ENCODE results near the gene AURKA. TPM values are rescaled to one million over a fixed set of nuclear protein-coding genes. Genes with fewer than 3 reads are reported as not detected.
"Not testable (repeated sequence)": the region's sequence is repeated elsewhere in the genome, so short reads cannot be mapped to it uniquely, and the experiment has no call there.

The AURKA gene
- total RNA-seq, 1 donor from 2014 or later: 7.0 TPM

GRCh38 chr20:56423211-56423610, 31.2 kb upstream of the AURKA start:
- ATAC-seq: no peak
- intact Hi-C loops (cut with micrococcal nuclease): no loop called here

GRCh38 chr20:56422824-56423189, 30.8 kb upstream of the AURKA start:
- no peak for DNase-seq
- peak; percentile 41 for ATAC-seq
- intact Hi-C loops (cut with micrococcal nuclease): no loop called here

More at GRCh38 chr20:56423211-56423610, 31.2 kb upstream of the AURKA start:
- no peak for DNase-seq

- intact Hi-C loops (cut with micrococcal nuclease): no loop called here
- no peak for DNase-seq
- ATAC-seq: peak; percentile 18
These were observed 30.2 kb upstream of the AURKA start for GRCh38 chr20:56422076-56422823.

- ATAC-seq: no peak
- intact Hi-C loops (cut with micrococcal nuclease): no loop called here
- DNase-seq: no peak
These were observed 29.1 kb upstream of the AURKA start for GRCh38 chr20:56420940-56421688.

- intact Hi-C loops (cut with micrococcal nuclease): no loop called here
- ATAC-seq (no peak), DNase-seq (no peak)
These were observed 28.0 kb upstream of the AURKA start for GRCh38 chr20:56420028-56420427.

- intact Hi-C loops (cut with micrococcal nuclease): no loop called here
- ATAC-seq: peak; percentile 39
- DNase-seq: no peak
These were observed 26.4 kb upstream of the AURKA start for GRCh38 chr20:56418385-56418861.

GRCh38 chr20:56417911-56418310, 25.9 kb upstream of the AURKA start:
- intact Hi-C loops (cut with micrococcal nuclease): no loop called here
- ATAC-seq (no peak), DNase-seq (no peak)

- ATAC-seq (no peak), DNase-seq (no peak)
- intact Hi-C loops (cut with micrococcal nuclease): no loop called here
These were observed 25.4 kb upstream of the AURKA start for GRCh38 chr20:56417402-56417801.

GRCh38 chr20:56414842-56415765, 23.1 kb upstream of the AURKA start:
- DNase-seq (no peak), ATAC-seq (no peak)
- intact Hi-C loops (cut with micrococcal nuclease): no loop called here

- no peak for DNase-seq
- no peak for ATAC-seq
- intact Hi-C loops (cut with micrococcal nuclease): no loop called here
These were observed 20.9 kb upstream of the AURKA start for GRCh38 chr20:56412949-56413348.

- intact Hi-C loops (cut with micrococcal nuclease): no loop called here
- DNase-seq (no peak), ATAC-seq (no peak)
These were observed 20.4 kb upstream of the AURKA start for GRCh38 chr20:56412473-56412790.

- ATAC-seq: peak; percentile 79
- intact Hi-C loops (cut with micrococcal nuclease): no loop called here
- no peak for DNase-seq
These were observed 19.9 kb upstream of the AURKA start, which contains the start of gene CASS4 for GRCh38 chr20:56411759-56412472. CASS4 (plus strand) TSS chr20:56412260; CDS start chr20:56412459, 199 bp downstream.

GRCh38 chr20:56411287-56411686, 19.3 kb upstream of the AURKA start:
- ATAC-seq; intact Hi-C loops (cut with micrococcal nuclease); DNase-seq: not testable (repeated sequence)

- ATAC-seq (no peak), DNase-seq (no peak)
- intact Hi-C loops (cut with micrococcal nuclease): no loop called here
These were observed 17.9 kb upstream of the AURKA start for GRCh38 chr20:56409956-56410355.

- intact Hi-C loops (cut with micrococcal nuclease): no loop called here
- ATAC-seq (peak; percentile 60), DNase-seq (no peak)
These were observed 17.5 kb upstream of the AURKA start for GRCh38 chr20:56409521-56409920.

- ATAC-seq: no peak
- DNase-seq: no peak
- intact Hi-C loops (cut with micrococcal nuclease): no loop called here
These were observed 14.9 kb upstream of the AURKA start for GRCh38 chr20:56406910-56407309.

GRCh38 chr20:56405356-56405755, 13.3 kb upstream of the AURKA start:
- DNase-seq; intact Hi-C loops (cut with micrococcal nuclease); ATAC-seq: not testable (repeated sequence)

- no peak for DNase-seq
- intact Hi-C loops (cut with micrococcal nuclease): no loop called here
- ATAC-seq: no peak
These were observed 11.4 kb upstream of the AURKA start for GRCh38 chr20:56403465-56403864.
